Tongue (tissue), 2 donors: ENCODE measurements around the gene MAP3K4. TPM values are rescaled to one million over a fixed set of nuclear protein-coding genes. Genes with fewer than 3 reads are reported as not detected.
"Not testable (repeated sequence)": the region's sequence is repeated elsewhere in the genome, so short reads cannot be mapped to it uniquely, and the experiment has no call there.

Experiments
- DNase-seq: peaks from one replicate; pipeline ENCODE4 v3.0.0-alpha.2; 2015
- total RNA-seq: library from RNA; depleted of rRNA; stranded (reverse); fragments of >200 nt; gene quantifications from one replicate; pipeline ENCODE4 v1.2.3, GENCODE V29; 2014

MAP3K4 gene
- total RNA-seq, 1 donor from 2014 or later = 57.7 TPM

- not testable (repeated sequence) for DNase-seq
Measured at GRCh38 chr6:160972594-160972993, 19.0 kb upstream of the MAP3K4 start.

DNA sequence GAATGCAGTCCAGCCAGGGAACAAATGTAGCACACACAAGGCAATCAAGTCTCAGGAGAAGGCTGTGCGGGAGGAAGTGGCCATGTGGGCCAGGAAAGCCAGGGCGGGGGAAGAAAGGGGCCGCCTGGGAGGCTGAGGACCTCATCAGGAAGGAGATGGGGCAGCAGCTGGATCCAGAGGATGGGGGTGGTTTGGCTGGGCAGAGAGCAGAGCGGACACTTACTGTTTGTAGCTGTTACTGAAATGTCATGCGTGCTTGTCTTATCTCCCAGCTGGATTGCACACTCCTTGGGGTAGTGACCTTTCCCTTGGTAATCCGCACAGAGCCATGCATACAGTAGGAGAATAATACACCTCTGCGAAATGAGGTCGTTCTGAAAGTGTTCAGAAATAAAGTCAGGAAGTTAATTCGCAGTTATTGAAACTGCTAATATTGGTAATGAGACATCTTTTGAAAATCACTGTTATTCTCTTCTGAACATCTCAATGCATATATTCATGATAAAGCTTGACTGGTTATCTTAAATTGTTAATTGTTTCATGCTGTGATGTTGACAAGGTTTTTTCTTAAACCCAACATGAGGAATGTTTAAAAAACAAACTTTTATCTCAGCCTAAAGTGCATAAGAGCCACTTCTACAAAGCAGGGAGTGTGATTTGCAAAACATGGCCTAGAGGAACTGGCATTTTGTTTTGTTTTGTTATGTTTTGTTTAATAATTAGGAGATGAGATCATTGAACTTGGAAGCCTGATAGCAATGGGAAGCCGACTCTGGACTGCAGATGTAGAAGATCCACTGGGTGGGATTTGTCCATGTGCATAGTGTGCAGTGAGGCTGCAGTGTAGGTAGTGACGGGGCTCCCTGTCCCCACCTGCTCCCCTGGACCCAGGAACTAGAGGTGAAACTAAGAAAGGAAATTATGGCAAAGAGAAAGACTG is 18.0 kb upstream of the MAP3K4 start:
- DNase-seq = peak; percentile 40

GRCh38 chr6:160974304-160974771 is 17.2 kb upstream of the MAP3K4 start:
- DNase-seq = peak; percentile 69

- DNase-seq = no peak
Measured at GRCh38 chr6:160975162-160975561, 16.4 kb upstream of the MAP3K4 start.

DNA sequence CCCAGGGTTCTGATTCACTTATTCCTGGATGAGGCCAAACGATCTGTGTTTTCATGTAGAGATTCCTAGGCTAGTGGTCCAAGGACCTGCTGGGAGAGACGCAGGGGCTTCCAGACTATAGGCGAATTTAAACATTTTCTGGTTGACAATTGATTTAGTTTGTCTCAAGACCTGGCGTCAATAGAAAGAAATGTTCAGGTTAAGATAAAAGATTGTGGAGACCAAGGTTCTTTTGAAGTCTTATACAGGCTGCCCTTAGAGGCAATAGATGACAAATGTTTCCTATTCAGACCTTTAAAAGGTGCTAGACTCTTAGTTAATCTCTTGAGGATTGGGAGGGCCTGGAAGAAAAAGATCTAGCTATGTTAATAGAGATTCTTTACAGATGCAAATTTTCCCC is 15.6 kb upstream of the MAP3K4 start:
- not testable (repeated sequence) for DNase-seq

DNA sequence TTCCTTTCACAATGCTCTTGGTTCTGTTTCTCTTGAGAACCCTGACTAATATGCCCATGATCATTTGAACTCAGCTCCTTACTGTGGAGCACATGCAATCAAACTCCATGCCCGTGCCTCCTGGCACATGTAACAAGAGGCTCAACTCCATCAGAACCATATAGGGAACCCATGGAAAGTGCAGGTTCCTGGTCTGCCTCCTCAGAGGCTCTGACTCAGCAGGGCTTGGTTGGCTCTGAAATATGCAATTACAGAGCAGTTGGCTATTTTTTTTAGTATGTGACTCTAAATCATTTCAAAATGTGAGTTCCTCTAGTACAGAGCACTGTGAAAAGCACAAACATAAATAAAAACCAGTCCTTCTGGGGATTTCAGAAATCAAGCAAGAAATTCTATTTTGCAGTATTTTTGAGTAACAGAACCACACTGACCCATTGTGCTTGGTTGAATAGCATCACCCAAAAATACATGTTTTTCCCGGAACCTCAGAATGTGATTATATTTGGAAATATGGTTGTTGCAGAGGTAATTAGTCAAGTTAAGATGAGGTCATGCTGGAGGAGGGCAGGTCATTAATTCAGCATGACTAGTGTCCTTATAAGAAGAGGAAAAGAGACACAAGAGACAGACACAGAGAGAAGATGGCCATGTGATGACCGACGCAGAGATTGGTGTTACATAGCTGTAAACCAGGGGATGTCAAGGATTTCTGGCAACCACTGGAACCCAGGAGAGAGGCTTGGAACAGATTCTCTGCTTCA is 13.2 kb upstream of the MAP3K4 start:
- no peak for DNase-seq

DNA sequence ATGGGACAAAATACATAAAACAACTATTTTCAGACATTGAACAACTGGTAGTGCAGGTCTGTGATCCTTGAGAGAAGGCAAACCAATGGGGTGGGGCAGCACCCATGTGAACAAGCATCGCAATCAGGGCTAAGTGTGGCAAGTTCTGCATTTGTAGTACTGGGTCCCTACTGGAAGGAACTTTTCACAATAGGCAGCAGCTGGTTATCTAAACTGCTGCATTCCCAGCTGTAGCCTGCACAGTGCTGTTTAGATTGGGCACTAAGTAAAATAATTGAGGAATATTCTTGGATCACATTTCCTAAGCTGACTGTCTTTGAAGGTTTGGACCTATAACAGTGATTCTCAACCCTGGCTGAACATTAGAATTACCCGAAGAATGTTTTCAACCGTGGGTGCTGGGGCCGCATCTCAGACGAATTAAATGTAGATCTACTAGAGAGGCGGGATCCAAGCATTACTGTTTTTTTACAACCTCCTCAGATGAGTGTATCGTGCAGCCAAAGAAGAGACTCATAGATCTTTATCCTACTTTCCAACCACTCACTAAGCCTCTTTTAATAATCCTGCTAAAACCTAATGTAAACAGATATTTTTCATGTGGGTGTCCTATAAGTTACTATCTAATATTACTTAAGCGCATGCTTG is 12.4 kb upstream of the MAP3K4 start:
- peak; percentile 26 for DNase-seq

GRCh38 chr6:160983377-160983948 is 8.1 kb upstream of the MAP3K4 start:
- DNase-seq = not testable (repeated sequence)

DNA sequence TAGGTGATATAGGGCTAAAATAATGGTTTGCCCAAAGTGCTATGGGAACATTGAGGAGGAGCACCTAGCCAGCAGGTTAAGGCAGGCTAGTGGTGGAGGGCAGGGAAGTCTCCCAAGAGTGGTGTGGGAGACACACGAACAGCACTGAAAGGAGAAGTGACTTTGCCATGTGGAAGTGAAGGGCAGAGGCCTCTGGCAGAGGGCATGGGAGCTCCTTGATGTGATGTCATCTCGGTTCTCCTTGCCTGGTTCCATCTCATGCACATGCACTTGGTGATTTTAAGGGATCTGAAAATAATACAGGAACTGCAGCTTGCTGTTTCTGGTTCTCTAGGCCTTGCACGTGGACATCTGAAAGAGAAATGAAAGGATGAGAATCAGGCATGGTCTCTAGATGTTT is 4.7 kb upstream of the MAP3K4 start:
- DNase-seq = no peak

GRCh38 chr6:160987265-160987664 is 4.3 kb upstream of the MAP3K4 start:
- DNase-seq = no peak

- DNase-seq = no peak
Measured at GRCh38 chr6:160990847-160991405, 643 bp upstream of the MAP3K4 start.

DNA sequence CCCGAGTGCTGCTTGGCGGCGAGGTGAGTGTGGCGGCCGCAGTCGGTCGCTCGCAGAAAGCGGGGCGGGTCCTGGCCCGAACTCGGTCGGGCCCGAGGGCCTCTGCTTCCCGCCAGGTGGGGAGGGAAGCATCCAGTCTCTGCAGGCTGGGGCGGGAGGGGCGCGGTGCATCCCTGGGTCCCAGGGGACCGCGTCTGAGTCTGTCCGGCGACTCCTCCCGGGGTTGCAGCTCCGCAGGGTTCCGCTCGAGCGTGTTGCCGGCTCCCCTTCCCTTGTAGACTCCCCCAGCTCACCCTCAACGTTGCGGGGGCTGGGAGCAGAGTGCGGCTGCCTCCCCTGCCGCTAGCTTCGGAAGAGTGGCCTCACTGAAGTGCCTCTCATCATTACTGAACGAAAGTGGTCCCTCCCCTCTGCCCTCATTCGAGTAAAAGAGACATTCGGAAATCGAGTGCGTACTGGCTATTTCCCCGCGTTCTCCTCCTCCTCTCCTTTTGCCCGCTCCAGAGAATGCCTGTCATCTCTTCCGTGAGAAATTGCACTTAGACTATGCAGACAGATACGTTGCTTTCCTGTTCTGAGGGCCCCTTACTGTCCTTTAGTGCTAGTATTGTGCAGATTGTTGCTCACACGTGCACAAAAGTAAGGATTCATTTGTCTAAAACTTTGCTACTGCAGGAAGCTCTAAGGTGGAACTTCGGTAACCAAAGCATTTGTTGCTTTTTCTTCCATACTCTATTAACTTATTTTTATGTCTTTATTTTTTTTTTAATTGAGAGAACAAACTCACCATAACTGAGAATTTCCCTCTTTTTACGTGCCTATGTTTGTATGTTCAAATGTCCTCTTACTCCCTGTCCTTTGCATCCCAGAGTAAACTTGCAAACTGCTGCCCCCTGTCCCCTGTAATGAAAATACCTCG is 751 bp downstream of the MAP3K4 start:
- peak; percentile 89 for DNase-seq

DNA sequence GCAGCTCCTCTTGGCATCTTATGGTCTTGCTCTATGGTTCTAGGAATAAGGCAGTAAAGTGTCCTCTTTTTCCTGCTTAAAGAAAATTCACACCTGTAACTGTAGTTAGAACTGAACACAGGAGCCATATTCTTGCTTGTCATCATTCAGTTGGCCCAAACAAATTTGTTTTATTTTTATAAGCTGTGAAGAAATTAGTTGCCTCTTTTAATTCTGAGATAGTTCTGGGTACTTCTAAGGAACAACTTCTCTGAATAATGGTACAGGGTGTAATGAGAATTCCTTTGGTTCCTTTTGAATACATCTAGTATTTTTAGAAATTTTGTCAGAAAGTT is 1.4 kb downstream of the MAP3K4 start:
- DNase-seq = no peak

GRCh38 chr6:160995271-160995670 is 3.7 kb downstream of the MAP3K4 start:
- no peak for DNase-seq

- no peak for DNase-seq
Measured at GRCh38 chr6:160996131-160996601, 4.6 kb downstream of the MAP3K4 start.

DNA sequence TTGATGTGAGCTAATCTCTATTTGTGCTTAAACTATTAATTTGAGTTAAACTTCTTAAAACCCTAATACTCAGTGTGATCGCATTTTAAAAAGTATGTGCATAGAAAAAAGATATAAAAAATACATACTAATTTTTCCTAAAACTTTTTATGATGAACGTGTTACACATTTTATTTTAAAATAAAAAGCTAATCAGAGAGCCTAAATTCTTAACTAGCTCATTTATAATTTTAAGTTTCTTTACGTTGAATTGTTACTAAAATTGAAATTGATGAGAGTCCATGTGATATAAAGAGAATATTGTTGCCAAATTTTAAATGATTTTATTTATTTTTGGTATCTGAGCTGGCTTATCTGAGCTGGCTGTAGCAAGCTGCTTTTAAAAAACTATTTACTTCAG is 6.6 kb downstream of the MAP3K4 start:
- no peak for DNase-seq

GRCh38 chr6:160998766-160999165 is 7.2 kb downstream of the MAP3K4 start:
- no peak for DNase-seq

- no peak for DNase-seq
Measured at GRCh38 chr6:160999516-160999915, 7.9 kb downstream of the MAP3K4 start.

DNA sequence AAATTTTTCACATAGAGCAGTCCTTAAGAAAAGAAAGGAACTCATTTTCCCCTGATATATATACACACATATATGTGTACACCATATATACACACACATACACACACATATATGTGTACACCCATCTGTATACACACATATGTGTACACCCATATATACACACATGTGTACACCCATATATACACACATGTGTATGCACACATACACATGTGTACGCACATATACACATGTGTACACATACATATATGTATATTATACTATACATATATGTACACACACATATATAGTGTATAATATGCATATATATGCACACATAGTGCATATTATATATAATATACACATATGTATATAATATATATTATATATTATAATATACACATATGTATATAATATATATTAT is 9.1 kb downstream of the MAP3K4 start:
- no peak for DNase-seq

- no peak for DNase-seq
Measured at GRCh38 chr6:161001421-161001820, 9.9 kb downstream of the MAP3K4 start.

- no peak for DNase-seq
Measured at GRCh38 chr6:161003336-161003735, 11.8 kb downstream of the MAP3K4 start.
